K562 (cell line): ENCODE data around the gene SFI1. TPM values are rescaled to one million over a fixed set of nuclear protein-coding genes. Genes with fewer than 3 reads are reported as not detected.
A peak's percentile ranks its signal among the peaks of the same experiment; 100 is the strongest.

Experiments
- CAMTA2 ChIP-seq: fragments of 250-450 bp; sonication (Bioruptor Pico); conservative IDR thresholded peaks from 2 replicates; pipeline ENCODE4 v1.5.1; 2022
- CEBPB ChIP-seq: fragments of 450-650 bp; IDR thresholded peaks from 2 replicates; pipeline ENCODE4 v1.6.1; 2016; ENCODE audit warnings: missing genetic modification characterization, missing compliant biosample characterization
- CHD1 ChIP-seq: fragments of 200-600 bp; sonication (generic); IDR thresholded peaks from one replicate; pipeline ENCODE4 v1.6.1; 2012; ENCODE audit warnings: mild to moderate bottlenecking, moderate library complexity, low read length, inconsistent platforms
- CTCF ChIP-seq, 3 experiments: IDR thresholded peaks in 2 of 3; conservative IDR thresholded peaks in 1 of 3; 2 replicates each; pipeline ENCODE4 v1.5.1; 2011 to 2012; ENCODE audit warnings: low read length in 3 of 3, mild to moderate bottlenecking in 3 of 3, control low read depth in 2 of 3, improper control_type of control experiment in 1 of 3, inconsistent platforms in 1 of 3, low read depth in 1 of 3, mixed read lengths in 1 of 3, moderate library complexity in 1 of 3; ENCODE audit not compliant: insufficient read depth in 2 of 3
- ELF1 ChIP-seq: fragments of 200-800 bp; sonication (Bioruptor generic); IDR thresholded peaks from 2 replicates; pipeline ENCODE4 v1.6.1; 2016; ENCODE audit warnings: missing genetic modification characterization, missing compliant biosample characterization
- KDM1A ChIP-seq, 2 experiments: fragments of 450-650 bp; IDR thresholded peaks; 2 replicates each; pipeline ENCODE4 v1.6.1; 2016; ENCODE audit warnings: mild to moderate bottlenecking in 2 of 2
- KLF6 ChIP-seq: fragments of 250-450 bp; sonication (Bioruptor Pico); IDR thresholded peaks from 2 replicates; pipeline ENCODE4 v1.4.0; 2020; ENCODE audit warnings: mild to moderate bottlenecking, moderate library complexity, borderline replicate concordance
- L3MBTL2 ChIP-seq: fragments of 450-650 bp; IDR thresholded peaks from 2 replicates; pipeline ENCODE4 v1.6.1; 2016; ENCODE audit warnings: mild to moderate bottlenecking, moderate library complexity
- MBD2 ChIP-seq: sonication (generic); IDR thresholded peaks from 2 replicates; pipeline ENCODE4 v1.6.1; 2016; ENCODE audit warnings: low read depth, borderline replicate concordance
- MIER1 ChIP-seq: fragments of 450-650 bp; IDR thresholded peaks from 2 replicates; pipeline ENCODE4 v1.6.1; 2016; ENCODE audit warnings: antibody characterized with exemption, mild to moderate bottlenecking, low read depth
- MYNN ChIP-seq, 2 experiments: sonication (generic); formaldehyde crosslinking in 1 of 2; IDR thresholded peaks; 2 replicates each; pipeline versions ENCODE4 v1.5.0 to v1.6.1; 2016 to 2020; ENCODE audit warnings: antibody characterized with exemption in 1 of 2, missing genetic modification reagents in 1 of 2
- TBP ChIP-seq: optimal IDR thresholded peaks from 2 replicates; pipeline ENCODE3; 2011; ENCODE audit warnings: low read depth, low read length, improper control_type of control experiment
- XRCC3 ChIP-seq: fragments of 450-650 bp; IDR thresholded peaks from 2 replicates; pipeline ENCODE4 v1.6.1; 2017; ENCODE audit warnings: mild to moderate bottlenecking, moderate library complexity
- XRCC5 ChIP-seq: fragments of 200-400 bp; formaldehyde crosslinking; IDR thresholded peaks from 2 replicates; pipeline ENCODE4 v1.6.1; 2017; ENCODE audit warnings: low read depth, mild to moderate bottlenecking, low read length
- ZNF23 ChIP-seq: fragments of 250-450 bp; sonication (Bioruptor Pico); IDR thresholded peaks from 2 replicates; pipeline ENCODE4 v1.4.0; 2020; ENCODE audit warnings: mild to moderate bottlenecking
- ZNF282 ChIP-seq: sonication (generic); formaldehyde crosslinking; IDR thresholded peaks from 2 replicates; pipeline ENCODE4 v1.8.1; 2023; ENCODE audit warnings: missing genetic modification reagents
- polyA plus RNA-seq, 8 experiments: library from polyadenylated mRNA; depleted of rRNA in 4 of 8; stranded (reverse) in 5 of 8; unstranded in 3 of 8; fragments of >200 nt; fragmentation: Nextera tagmentation in 2 of 8; fragmentation: Illumina TruSeq in 1 of 8; extraction: Ambion mirVana in 2 of 8; extraction: Trizol in 1 of 8; gene quantifications; 2 replicates each; pipeline versions ENCODE4 v1.2.1 to v1.2.3, GENCODE V29; 2011 to 2014; ENCODE audit warnings: inconsistent platforms in 1 of 8, missing spikeins in 1 of 8
- total RNA-seq, 7 experiments: library from RNA; depleted of rRNA in 6 of 7; stranded (reverse); fragments of >200 nt in 6 of 7; fragmentation: Illumina TruSeq in 2 of 7; extraction: Trizol in 2 of 7; gene quantifications; 2 replicates each; pipeline versions ENCODE4 v1.2.1 to v1.2.3, GENCODE V29; 2011 to 2021; ENCODE audit warnings: low replicate concordance in 1 of 7
- TF ChIP-seq, protein P1 (sequence below), 2 experiments: fragments of 250-450 bp in 1 of 2; fragments of 450-650 bp in 1 of 2; sonication (Bioruptor Pico) in 1 of 2; IDR thresholded peaks; 2 replicates each; pipeline versions ENCODE4 v1.6.1 to v1.8.0; 2016 to 2021; ENCODE audit warnings: mild to moderate bottlenecking in 2 of 2, moderate library complexity in 2 of 2, missing compliant biosample characterization in 1 of 2, missing genetic modification characterization in 1 of 2
- TF ChIP-seq, protein P2 (sequence below), 2 experiments: fragments of 450-650 bp in 1 of 2; sonication (generic) in 1 of 2; formaldehyde crosslinking; conservative IDR thresholded peaks; 2 replicates each; pipeline versions ENCODE4 v1.4.0 to v1.8.1; 2020 to 2022; ENCODE audit warnings: mild to moderate bottlenecking in 1 of 2, missing genetic modification reagents in 1 of 2
- TF ChIP-seq, protein P3 (sequence below): fragments of 450-650 bp; formaldehyde crosslinking; IDR thresholded peaks from 2 replicates; pipeline ENCODE4 v1.4.0; 2020; ENCODE audit warnings: mild to moderate bottlenecking, moderate library complexity
- TF ChIP-seq, protein P4 (sequence below), 2 experiments: IDR thresholded peaks; 2 replicates each; pipeline ENCODE4 v1.6.1; 2012; ENCODE audit warnings: improper control_type of control experiment in 2 of 2, low read depth in 2 of 2, low read length in 2 of 2, borderline replicate concordance in 1 of 2

The SFI1 gene
- total and polyA plus RNA-seq, 9 of the 15 experiments (the other 6 are each of a cell fraction or from before 2014, with no cell fraction given) = 3.0 to 25.6 (median 14.1) TPM

DNA sequence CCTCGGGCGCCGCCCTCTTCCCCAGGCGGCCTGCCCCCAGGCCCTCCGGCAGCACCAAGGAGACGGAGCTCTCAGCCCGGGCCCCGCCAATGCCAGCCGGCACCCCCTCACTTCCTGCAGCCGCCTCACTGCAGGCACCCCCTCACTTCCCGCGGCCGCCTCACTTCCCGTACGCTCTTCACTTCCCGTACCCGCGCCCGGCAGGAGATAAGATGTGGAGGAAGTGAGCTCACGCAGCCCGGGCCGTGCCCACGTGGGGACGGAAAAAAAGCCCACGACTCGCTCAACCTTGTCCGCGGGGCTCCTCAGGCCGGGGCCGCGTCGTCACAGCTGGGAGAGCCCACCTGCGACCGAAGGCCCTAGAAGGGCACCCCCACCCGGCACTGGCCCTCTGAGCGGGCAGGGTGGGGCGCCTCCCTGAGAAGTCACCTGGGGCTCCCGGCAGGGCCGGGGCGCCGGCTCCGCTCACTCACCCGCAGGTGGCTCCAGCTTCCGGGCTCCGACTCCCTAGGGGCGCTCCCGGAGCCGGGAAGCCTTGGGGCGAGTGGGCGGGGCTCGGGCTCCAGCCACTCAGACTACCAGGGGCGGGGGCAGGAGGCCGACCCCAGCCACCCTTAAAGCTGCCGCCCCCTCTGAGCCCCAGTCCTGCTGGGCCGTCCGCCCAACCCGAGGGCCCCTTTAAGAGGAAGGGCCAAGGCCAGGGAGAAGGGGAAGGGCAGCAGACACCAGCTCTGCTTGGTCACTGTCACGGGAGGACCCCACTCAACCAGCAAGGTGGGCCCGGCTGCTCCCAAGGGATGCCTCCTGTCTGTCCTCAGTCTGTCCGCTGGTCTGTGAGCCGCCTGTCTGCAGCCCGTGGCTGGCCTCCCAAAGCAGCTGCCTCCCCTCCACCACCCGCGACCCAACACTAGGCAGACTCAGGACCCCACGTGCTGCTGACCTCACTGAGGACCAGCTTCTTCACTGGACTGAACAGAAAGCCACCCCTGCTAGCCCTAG is 134.3 kb downstream of the SFI1 start (continued):
- TF ChIP-seq, protein P1, sequence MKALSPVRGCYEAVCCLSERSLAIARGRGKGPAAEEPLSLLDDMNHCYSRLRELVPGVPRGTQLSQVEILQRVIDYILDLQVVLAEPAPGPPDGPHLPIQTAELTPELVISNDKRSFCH (CRISPR knock-in tag; IDR thresholded peaks at IDR 0.05) = no peak
- TF ChIP-seq, protein P1 (tag; IDR thresholded peaks at IDR 0.05) = no peak
- TF ChIP-seq, protein P2, sequence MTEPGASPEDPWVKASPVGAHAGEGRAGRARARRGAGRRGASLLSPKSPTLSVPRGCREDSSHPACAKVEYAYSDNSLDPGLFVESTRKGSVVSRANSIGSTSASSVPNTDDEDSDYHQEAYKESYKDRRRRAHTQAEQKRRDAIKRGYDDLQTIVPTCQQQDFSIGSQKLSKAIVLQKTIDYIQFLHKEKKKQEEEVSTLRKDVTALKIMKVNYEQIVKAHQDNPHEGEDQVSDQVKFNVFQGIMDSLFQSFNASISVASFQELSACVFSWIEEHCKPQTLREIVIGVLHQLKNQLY (CRISPR knock-in tag; conservative IDR thresholded peaks at IDR 0.05) = no peak
- no peak for TF ChIP-seq ZNF282 (CRISPR knock-in tag)
- no peak for TF ChIP-seq ZNF23
- no peak for TF ChIP-seq MYNN (IDR thresholded peaks at IDR 0.05)
- TF ChIP-seq MYNN (CRISPR knock-in tag; IDR thresholded peaks at IDR 0.05) = no peak
- TF ChIP-seq KDM1A (IDR thresholded peaks at IDR 0.05) = no peak
- TF ChIP-seq CHD1 = no peak
- TF ChIP-seq MBD2 = peak; percentile 22; the same call in 1 of the 2 replicates
- no peak for TF ChIP-seq CAMTA2 (CRISPR knock-in tag)
- no peak for TF ChIP-seq KLF6 (CRISPR knock-in tag)
- no peak for TF ChIP-seq MIER1
- TF ChIP-seq, protein P3, sequence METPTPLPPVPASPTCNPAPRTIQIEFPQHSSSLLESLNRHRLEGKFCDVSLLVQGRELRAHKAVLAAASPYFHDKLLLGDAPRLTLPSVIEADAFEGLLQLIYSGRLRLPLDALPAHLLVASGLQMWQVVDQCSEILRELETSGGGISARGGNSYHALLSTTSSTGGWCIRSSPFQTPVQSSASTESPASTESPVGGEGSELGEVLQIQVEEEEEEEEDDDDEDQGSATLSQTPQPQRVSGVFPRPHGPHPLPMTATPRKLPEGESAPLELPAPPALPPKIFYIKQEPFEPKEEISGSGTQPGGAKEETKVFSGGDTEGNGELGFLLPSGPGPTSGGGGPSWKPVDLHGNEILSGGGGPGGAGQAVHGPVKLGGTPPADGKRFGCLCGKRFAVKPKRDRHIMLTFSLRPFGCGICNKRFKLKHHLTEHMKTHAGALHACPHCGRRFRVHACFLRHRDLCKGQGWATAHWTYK (CRISPR knock-in tag) = no peak
- TF ChIP-seq, protein P4, sequence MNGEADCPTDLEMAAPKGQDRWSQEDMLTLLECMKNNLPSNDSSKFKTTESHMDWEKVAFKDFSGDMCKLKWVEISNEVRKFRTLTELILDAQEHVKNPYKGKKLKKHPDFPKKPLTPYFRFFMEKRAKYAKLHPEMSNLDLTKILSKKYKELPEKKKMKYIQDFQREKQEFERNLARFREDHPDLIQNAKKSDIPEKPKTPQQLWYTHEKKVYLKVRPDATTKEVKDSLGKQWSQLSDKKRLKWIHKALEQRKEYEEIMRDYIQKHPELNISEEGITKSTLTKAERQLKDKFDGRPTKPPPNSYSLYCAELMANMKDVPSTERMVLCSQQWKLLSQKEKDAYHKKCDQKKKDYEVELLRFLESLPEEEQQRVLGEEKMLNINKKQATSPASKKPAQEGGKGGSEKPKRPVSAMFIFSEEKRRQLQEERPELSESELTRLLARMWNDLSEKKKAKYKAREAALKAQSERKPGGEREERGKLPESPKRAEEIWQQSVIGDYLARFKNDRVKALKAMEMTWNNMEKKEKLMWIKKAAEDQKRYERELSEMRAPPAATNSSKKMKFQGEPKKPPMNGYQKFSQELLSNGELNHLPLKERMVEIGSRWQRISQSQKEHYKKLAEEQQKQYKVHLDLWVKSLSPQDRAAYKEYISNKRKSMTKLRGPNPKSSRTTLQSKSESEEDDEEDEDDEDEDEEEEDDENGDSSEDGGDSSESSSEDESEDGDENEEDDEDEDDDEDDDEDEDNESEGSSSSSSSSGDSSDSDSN (IDR thresholded peaks at IDR 0.05; ENCODE audit: borderline replicate concordance in 1 of 2, low read depth in 2 of 2, low read length in 2 of 2) = peak in 1 of 2 experiments; percentile 35; a peak in 2 of 4 replicates
- no peak for TF ChIP-seq XRCC5
- 0 out of 6 replicates have a peak, but pooled peaks of 1 of the 3 experiments have one; percentile 8 for TF ChIP-seq CTCF (IDR thresholded peaks at IDR 0.05 in 2 of 3, conservative IDR thresholded peaks at IDR 0.05 in 1 of 3; ENCODE audit: insufficient read depth in 2 of 3, low read depth in 1 of 3, low read length in 3 of 3)
- TF ChIP-seq ELF1 (tag) = peak; percentile 84
- TF ChIP-seq TBP = peak; percentile 38
- no peak for TF ChIP-seq CEBPB (tag)
- TF ChIP-seq XRCC3 = no peak
- peak; percentile 56 for TF ChIP-seq L3MBTL2
